ENCODE data around the gene VAMP8. TPM values are rescaled to one million over a fixed set of nuclear protein-coding genes. Genes with fewer than 3 reads are reported as not detected.

Gene VAMP8
- total and polyA plus RNA-seq, 4 donors = 29.2 to 140 (median 79.4) TPM

- H3K27me3 ChIP-seq (ENCODE audit: control insufficient read depth in 4 of 4, insufficient read depth in 4 of 4, low read length in 3 of 4) = no peaks in the 10 kb centered on the region
- H3K4me3 ChIP-seq (ENCODE audit: low read depth in 1 of 3, low read length in 3 of 3) = no peak overlapping the region
- no peaks in the 10 kb centered on the region for H3K36me3 ChIP-seq (ENCODE audit: control insufficient read depth in 4 of 4, insufficient read depth in 3 of 4, low read depth in 1 of 4, low read length in 3 of 4)
- peak overlapping the region; percentile 53 to 74 for H3K27ac ChIP-seq (ENCODE audit: low read depth in 1 of 2, low read length in 2 of 2)
- no peaks in the 10 kb centered on the region for H3K9me3 ChIP-seq (ENCODE audit: control insufficient read depth in 4 of 4, low read length in 3 of 4)
- H3K9ac ChIP-seq (ENCODE audit: low read depth in 1 of 2, low read length in 2 of 2) = no peak overlapping the region
- peak in 1 of 2 donors; percentile 28 for TF ChIP-seq RAD21 (IDR thresholded peaks at IDR 0.05)
- peak in 1 of 2 donors; percentile 13 for TF ChIP-seq HNF4A (conservative IDR thresholded peaks at IDR 0.05)
- no peak for TF ChIP-seq FOXA1 (IDR thresholded peaks at IDR 0.05)
- peak; percentile 53 for TF ChIP-seq SP1 (IDR thresholded peaks at IDR 0.05)
- peak; percentile 65 for TF ChIP-seq FOXA2 (IDR thresholded peaks at IDR 0.05)
- no peak for TF ChIP-seq ZBTB33 (IDR thresholded peaks at IDR 0.05)
- peak; percentile 26 for TF ChIP-seq MAX (IDR thresholded peaks at IDR 0.05)
- peak in 1 of 2 donors; percentile 29 for TF ChIP-seq RXRA (IDR thresholded peaks at IDR 0.05)
- TF ChIP-seq NR2F2 (IDR thresholded peaks at IDR 0.05) = peak; percentile 26
- DNase-seq (ENCODE audit: low spot score) = no peak
- peaks cover 10 to 40% (median 27%) of the 10 kb centered on the region in 4 donors for H3K4me1 ChIP-seq (ENCODE audit: control insufficient read depth in 4 of 4, insufficient read depth in 4 of 4, low read length in 3 of 4)
- WGBS = 34% methylated on average over 7 of the region's 7 CpGs
These were observed 12.8 kb downstream of the VAMP8 start for GRCh38 chr2:85589982-85590791.

GRCh38 chr2:85590950-85591349 is 13.6 kb downstream of the VAMP8 start:
- Histone ChIP-seq H3K4me1 (ENCODE audit: control insufficient read depth in 4 of 4, insufficient read depth in 4 of 4, low read length in 3 of 4) (peaks cover 5 to 37% (median 20%) of the 10 kb centered on the region in 4 donors), H3K4me3 (ENCODE audit: low read depth in 1 of 3, low read length in 3 of 3) (no peak overlapping the region), H3K27me3 (ENCODE audit: control insufficient read depth in 4 of 4, insufficient read depth in 4 of 4, low read length in 3 of 4) (no peaks in the 10 kb centered on the region), H3K36me3 (ENCODE audit: control insufficient read depth in 4 of 4, insufficient read depth in 3 of 4, low read depth in 1 of 4, low read length in 3 of 4) (no peaks in the 10 kb centered on the region), H3K9me3 (ENCODE audit: control insufficient read depth in 4 of 4, low read length in 3 of 4) (no peaks in the 10 kb centered on the region), H3K9ac (ENCODE audit: low read depth in 1 of 2, low read length in 2 of 2) (peak overlapping the region in 1 of 2 donors; percentile 24), H3K27ac (ENCODE audit: low read depth in 1 of 2, low read length in 2 of 2) (peak overlapping the region; percentile 21 to 74)
- DNase-seq (ENCODE audit: low spot score) = no peak
- 84% methylated on average over 2 of the region's 2 CpGs for WGBS
- no peak for TF ChIP-seq RXRA (IDR thresholded peaks at IDR 0.05)

DNA sequence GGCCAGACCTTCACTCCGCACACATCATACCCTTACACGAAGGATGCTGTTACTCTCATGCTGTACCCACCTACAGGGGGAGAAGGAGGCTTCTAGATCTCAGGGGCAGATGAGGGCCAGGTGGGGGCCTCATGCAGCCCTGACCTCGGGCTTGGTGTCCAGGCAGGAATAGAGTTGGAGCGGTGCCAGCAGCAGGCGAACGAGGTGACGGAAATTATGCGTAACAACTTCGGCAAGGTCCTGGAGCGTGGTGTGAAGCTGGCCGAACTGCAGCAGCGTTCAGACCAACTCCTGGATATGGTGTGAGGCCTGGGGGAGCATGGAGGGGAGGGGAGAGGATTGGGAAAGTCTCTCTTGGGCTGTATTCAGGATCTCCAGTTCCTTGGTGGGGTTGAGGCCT is 14.2 kb downstream of the VAMP8 start:
- no peaks in the 10 kb centered on the region for H3K27me3 ChIP-seq (ENCODE audit: control insufficient read depth in 4 of 4, insufficient read depth in 4 of 4, low read length in 3 of 4)
- H3K9me3 ChIP-seq (ENCODE audit: control insufficient read depth in 4 of 4, low read length in 3 of 4) = no peaks in the 10 kb centered on the region
- no peak overlapping the region for H3K27ac ChIP-seq (ENCODE audit: low read depth in 1 of 2, low read length in 2 of 2)
- peaks cover 5 to 43% (median 25%) of the 10 kb centered on the region in 4 donors for H3K4me1 ChIP-seq (ENCODE audit: control insufficient read depth in 4 of 4, insufficient read depth in 4 of 4, low read length in 3 of 4)
- DNase-seq (ENCODE audit: low spot score) = no peak
- no peak overlapping the region for H3K9ac ChIP-seq (ENCODE audit: low read depth in 1 of 2, low read length in 2 of 2)
- whole genome bisulfite sequencing = 81% methylated on average over 12 of the region's 12 CpGs
- H3K4me3 ChIP-seq (ENCODE audit: low read depth in 1 of 3, low read length in 3 of 3) = no peak overlapping the region
- no peaks in the 10 kb centered on the region for H3K36me3 ChIP-seq (ENCODE audit: control insufficient read depth in 4 of 4, insufficient read depth in 3 of 4, low read depth in 1 of 4, low read length in 3 of 4)
- no peak for TF ChIP-seq MAX (IDR thresholded peaks at IDR 0.05)
- no peak for TF ChIP-seq ZBTB33 (IDR thresholded peaks at IDR 0.05)
- TF ChIP-seq, protein P1, sequence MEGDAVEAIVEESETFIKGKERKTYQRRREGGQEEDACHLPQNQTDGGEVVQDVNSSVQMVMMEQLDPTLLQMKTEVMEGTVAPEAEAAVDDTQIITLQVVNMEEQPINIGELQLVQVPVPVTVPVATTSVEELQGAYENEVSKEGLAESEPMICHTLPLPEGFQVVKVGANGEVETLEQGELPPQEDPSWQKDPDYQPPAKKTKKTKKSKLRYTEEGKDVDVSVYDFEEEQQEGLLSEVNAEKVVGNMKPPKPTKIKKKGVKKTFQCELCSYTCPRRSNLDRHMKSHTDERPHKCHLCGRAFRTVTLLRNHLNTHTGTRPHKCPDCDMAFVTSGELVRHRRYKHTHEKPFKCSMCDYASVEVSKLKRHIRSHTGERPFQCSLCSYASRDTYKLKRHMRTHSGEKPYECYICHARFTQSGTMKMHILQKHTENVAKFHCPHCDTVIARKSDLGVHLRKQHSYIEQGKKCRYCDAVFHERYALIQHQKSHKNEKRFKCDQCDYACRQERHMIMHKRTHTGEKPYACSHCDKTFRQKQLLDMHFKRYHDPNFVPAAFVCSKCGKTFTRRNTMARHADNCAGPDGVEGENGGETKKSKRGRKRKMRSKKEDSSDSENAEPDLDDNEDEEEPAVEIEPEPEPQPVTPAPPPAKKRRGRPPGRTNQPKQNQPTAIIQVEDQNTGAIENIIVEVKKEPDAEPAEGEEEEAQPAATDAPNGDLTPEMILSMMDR (IDR thresholded peaks at IDR 0.05; ENCODE audit: low read depth, low read length, missing input control) = no peak
- TF ChIP-seq REST (IDR thresholded peaks at IDR 0.05) = no peak
- no peak for TF ChIP-seq FOXA1 (IDR thresholded peaks at IDR 0.05)
- TF ChIP-seq, protein P2, sequence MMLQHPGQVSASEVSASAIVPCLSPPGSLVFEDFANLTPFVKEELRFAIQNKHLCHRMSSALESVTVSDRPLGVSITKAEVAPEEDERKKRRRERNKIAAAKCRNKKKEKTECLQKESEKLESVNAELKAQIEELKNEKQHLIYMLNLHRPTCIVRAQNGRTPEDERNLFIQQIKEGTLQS (IDR thresholded peaks at IDR 0.05) = no peak
- TF ChIP-seq FOXA2 (IDR thresholded peaks at IDR 0.05) = no peak
- no peak for TF ChIP-seq RXRA (IDR thresholded peaks at IDR 0.05)
- TF ChIP-seq HNF4G (IDR thresholded peaks at IDR 0.05) = no peak
- no peak for TF ChIP-seq EGR1 (IDR thresholded peaks at IDR 0.05; ENCODE audit: low read depth in 2 of 2)
- TF ChIP-seq NR2F2 (IDR thresholded peaks at IDR 0.05) = no peak
- no peak for TF ChIP-seq JUND (IDR thresholded peaks at IDR 0.05)
- no peak for TF ChIP-seq RAD21 (IDR thresholded peaks at IDR 0.05)
